CD4-positive, alpha-beta T cell treated with Interleukin-1 beta for 1 hour (primary cell): ENCODE measurements around the gene OBSCN.
A peak's percentile ranks its signal among the peaks of the same experiment; 100 is the strongest.
"Not testable (repeated sequence)": the region's sequence is repeated elsewhere in the genome, so short reads cannot be mapped to it uniquely, and the experiment has no call there.

Experiments
- DNase-seq, 2 donors: peaks; one replicate each; pipeline ENCODE4 v3.0.0-alpha.2; 2020 to 2022

OBSCN gene

DNA sequence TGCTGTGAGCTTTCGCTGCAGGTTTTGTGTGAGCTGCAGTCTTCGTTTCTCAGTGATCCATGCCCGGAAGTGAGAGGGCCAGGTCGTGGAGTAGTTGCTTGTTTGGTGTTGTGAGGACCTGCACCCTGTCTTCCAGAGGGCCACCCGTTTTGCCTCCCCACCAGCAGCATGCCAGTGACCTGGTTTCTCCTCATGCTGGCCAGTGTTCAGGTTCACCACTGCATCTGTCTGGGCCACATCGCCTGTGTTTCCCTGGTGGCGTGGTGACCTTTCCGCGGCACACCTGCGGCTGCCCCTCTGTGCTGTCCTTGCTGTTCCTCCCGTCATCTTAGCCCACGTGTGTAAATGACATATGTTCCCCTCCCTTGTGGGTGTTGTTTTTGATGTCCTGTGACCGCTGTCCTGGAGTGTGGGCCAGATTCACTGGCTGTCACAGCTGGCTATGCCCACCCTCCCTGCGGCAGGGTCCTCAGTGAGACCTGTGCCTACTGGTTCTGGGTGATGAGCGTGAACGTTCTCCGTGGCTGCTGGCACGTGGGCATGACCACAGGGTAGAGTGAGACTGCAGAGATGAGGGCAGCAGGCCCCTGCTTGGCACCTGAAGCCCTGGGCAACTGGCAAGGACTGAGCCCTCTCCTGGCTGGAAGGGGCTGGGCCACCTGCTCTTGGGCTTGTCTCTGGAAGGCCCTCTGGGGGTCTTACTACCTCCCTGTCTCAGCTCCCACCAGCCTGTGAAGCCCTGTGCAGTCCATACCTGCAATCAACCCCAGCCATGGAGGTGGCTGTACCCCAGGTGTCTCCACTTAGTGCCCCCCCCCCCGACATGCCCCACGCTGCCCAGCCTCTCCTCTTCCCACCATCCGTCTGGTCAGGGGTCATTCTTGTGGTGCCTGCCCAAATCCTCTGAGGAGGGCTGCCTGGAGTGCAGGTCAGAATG, 35.0 kb upstream of the OBSCN start:
- no peak for DNase-seq

DNA sequence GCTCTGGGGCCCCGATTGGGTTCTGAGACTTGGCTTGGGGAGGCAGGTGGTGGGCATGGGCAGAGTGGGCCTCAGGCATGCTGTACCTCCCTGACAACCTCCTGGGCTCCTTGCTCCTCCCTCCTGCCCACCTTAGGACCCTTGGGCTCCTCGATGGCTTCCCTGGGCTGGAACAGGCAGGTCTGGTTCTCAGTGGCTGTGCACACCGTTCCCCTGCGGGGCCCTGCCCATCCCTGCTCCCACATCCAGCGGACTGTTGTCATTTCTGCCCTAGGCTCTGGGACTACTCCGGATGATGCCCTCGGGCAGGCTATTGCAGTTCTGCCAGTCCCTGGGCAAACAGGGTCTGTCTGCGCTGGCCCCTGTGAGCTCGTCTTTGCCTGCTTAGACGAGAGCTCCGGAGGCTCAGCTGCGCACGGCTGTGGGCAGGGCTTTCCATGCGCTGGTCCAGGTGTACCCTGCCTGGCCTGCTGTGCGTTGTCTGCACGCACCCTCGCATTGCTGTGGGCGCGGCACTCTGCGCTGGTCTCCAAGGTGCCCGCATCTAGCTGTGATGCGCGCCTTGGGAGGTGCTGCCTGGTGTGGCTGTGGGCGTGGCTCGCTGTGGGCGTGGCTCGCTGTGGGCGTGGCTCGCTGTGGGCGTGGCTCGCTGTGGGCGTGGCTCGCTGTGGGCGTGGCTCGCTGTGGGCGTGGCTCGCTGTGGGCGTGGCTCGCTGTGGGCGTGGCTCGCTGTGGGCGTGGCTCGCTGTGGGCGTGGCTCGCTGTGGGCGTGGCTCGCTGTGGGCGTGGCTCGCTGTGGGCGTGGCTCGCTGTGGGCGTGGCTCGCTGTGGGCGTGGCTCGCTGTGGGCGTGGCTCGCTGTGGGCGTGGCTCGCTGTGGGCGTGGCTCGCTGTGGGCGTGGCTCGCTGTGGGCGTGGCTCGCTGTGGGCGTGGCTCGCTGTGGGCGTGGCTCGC, 34.0 kb upstream of the OBSCN start:
- peak in 1 of 2 donors; percentile 40 for DNase-seq

- DNase-seq: peak; percentile 38 to 52
These were observed 33.1 kb upstream of the OBSCN start for GRCh38 chr1:228174482-228175315.

DNA sequence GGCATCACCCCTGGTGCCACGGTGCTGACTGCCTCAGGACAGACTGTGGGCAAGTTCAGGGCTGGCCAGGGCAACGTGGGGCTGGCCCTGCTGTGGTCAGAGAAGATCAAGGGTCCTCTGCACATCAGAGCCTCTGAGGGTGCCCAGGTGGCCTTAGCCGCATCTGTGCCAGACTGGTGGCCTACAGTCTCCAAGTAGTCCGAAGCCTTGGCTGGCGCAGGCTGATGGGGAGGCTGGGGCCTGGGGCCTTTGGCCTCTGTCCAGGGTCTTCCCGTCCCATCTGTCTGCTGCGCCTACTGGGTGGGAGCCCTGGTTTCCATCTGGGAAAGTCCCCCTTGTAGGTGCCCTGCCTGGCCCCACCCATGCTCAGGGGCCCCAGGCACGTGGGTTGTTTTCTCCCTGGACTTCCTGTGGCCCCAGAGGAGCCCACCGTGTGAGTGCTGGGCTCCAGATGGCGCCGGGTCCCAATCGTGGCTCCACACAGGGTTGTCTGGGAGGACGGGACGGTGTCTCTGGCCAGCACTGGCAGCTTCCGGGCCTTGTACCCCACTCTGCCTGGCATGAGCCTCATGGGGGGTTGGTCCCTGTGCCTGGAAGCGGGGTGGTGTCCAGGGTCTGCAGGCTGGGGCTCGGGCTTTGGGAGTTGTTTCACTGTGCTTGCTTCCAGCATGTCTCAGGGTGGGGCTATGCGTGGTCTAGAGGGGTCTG, 32.4 kb upstream of the OBSCN start:
- no peak for DNase-seq

GRCh38 chr1:228176024-228176395, 31.8 kb upstream of the OBSCN start:
- DNase-seq: no peak

- DNase-seq: no peak
These were observed 31.2 kb upstream of the OBSCN start for GRCh38 chr1:228176461-228177182.

GRCh38 chr1:228177183-228177475, 30.7 kb upstream of the OBSCN start:
- DNase-seq: no peak

- DNase-seq: no peak
These were observed 29.8 kb upstream of the OBSCN start for GRCh38 chr1:228177721-228178710.

DNA sequence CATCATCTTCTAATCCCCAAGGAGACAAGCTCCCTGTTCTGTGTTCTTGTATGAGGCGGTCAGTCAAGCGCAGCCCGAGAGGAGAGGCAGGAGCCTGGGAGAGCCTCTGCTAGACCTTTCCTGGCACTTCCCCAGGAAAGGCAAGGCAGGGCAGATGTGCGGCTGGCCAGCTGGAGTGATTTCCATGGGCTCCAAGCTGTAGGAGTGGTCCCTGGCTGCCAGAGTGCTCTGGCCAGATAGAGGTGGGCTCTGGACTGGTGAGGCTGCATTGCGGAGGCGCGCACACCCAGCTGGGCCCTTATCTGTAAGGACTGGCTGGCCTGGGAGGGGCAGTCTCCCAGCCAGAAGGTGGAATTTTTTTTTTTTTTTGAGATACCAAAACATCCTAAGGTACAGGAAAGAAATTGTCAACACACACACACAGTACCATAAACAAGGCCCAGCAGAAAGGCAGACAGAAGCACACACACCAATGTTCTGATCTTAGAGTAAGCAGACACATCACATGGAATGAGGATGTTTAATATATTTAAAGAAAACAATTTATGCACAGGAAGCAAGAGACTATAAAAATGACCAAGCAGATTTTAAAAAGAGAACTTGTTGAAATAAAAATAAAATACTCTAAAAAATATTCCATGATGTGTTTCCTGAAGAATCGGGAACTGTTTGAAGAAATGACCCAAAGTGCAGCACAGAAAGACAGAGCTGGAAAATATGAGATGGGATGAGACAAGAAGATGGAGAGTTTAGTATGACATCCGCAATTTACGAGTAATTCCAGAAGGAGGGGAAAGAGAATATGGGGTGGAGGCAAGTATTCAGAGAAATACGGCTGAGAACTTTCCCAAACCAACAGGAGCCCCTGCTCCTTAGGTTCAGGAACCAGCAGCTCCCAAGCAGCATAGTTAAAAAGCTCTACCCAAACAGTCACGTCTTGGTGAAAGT, 28.8 kb upstream of the OBSCN start:
- DNase-seq: no peak

DNA sequence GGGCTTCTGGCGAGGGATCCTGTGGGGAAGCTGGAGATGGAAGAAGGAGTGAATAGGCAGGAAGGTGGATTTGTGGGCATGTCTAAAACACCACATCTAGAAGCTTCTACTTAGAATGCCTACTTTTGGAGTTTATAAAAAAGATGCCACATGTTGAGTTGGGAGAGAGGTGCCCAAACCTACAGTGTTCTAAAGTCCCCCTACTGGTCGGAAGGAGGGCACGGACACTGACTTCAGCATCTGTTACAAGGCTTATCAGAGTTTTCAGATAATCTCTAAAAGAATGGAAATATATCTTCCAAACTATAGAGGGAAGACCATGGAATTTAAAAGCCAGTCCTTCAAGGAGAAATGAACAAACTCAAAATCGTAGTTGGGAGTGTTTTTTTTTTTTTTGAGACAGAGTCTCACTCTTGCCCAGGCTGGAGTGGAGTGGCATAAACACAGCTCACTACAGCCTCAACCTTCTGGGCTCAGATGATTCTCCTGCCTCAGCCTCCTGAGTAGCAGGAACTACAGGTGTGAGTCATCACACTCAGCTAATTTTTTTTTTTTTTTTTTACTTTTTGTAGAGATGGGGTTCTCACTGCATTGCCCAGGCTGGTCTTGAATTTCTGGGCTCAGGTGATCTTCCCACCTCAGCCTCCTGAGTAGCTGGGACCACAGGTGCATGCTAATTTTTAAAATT, 27.4 kb upstream of the OBSCN start:
- no peak for DNase-seq

DNA sequence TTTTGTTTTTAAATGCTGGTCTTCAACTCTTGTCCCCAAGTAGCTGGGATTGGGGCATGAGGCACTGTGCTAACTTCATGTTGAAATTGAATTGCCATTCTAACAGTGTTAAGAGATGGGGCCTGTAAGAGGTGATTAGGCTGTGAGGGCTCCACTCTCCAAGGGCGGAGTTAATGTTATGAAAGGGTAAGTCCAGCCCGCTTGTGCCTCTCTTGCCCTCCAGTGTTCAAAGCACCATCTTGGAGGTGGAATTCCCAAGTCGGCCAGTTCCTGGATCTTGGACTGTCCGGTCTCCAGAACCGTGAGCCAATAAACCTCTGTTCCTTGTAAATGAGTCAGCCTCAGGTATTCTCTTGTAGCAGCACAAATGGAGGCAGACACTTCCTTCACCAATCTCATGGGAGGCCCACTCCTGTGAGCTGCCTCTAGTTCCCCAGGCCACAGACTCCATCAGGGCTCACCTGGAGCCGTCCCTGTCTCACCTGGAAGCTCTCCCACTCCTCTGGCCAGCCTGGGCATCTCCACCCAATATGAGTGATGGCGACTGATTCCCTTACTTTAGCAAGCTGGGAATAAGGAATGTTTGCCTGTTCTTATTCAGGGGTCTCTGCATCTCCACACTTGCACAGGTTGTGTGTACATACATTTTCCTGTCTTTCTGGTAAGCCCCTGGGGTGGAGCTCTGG, 26.7 kb upstream of the OBSCN start:
- DNase-seq: no peak

DNA sequence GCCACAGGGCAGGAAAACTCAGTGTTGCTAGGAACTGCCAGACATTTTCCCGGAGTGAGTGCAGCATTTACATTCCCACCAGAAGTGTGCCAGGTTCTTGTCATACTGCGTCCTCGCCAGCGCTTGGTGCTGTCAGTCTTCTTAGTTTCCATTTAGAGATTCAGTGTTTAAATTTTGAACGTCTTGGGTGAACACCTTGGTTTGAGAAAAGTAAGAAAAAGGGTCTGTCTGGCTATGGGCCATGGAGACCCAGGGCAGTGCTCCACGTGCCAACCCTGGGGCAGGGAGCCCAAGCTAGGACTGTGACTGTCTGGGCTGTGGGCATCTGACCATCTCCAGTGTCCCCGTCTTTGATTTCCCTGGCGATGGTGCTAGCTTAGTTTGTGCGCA, 26.2 kb upstream of the OBSCN start:
- no peak for DNase-seq

DNA sequence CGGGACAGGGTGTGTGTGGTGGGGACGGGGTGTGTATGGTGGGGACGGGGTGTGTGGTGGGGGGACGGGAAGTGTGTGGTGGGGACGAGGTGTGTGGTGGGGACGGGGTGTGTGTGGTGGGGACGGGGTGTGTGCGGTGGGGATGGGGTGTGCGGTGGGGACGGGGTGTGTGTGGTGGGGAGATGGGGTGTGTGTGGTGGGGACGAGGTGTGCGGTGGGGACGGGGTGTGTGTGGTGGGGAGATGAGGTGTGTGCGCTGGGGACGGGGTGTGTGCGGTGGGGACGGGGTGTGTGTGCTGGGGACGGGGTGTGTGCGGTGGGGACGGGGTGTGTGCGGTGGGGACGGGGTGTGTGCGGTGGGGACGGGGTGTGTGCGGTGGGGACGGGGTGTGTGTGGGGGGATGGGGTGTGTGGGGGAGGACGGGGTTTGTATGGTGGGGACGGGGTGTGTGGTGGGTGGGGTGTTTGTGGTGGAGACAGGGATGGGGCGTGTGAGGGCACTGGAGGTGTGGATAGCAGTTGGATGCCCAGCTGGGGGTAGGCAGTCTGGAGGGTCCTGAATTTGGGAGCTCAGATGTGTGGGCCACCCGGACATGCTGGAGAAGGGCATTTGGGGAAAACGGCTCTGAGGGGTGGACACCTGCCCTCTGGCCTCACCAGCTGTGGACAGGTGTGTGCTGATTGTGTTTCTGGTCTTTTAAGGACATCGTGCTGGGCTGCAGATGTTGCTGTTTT, 25.4 kb upstream of the OBSCN start:
- DNase-seq: peak in 1 of 2 donors; percentile 23

DNA sequence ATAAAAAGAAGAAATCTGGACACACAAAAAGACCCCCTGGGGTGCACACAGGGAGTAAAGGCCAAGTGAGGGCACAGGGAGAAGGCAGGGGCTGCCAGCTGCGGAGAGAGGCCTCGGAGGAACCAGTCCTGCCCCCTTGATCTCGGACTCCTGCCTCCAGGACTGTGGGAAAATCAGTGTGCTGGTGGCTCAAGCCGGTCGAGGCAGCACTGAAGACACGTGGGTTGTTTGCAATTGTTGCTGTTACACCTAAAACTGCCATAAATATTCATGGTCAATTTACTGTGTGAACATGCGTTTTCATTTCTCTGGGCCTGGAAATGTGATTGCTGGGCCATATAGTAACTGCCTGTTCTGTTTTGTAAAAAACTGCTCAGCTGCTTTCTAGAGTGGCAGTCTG, 23.7 kb upstream of the OBSCN start:
- no peak for DNase-seq

DNA sequence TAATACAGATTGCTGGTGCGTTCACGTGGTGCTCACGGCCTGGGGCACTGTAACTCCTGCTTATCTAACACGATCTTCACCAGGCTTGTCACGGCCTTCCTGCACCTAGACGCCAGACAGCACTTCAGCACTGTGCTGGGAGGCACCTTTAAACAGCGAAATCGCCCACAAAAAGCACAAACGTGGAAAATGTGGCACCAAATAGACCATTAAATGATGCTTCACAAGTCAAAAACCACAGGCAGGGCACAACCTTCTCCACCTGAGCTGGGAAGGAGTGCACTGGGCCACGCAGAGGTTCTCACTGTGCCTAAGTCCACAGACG, 22.2 kb upstream of the OBSCN start:
- peak; percentile 58 to 69 for DNase-seq

DNA sequence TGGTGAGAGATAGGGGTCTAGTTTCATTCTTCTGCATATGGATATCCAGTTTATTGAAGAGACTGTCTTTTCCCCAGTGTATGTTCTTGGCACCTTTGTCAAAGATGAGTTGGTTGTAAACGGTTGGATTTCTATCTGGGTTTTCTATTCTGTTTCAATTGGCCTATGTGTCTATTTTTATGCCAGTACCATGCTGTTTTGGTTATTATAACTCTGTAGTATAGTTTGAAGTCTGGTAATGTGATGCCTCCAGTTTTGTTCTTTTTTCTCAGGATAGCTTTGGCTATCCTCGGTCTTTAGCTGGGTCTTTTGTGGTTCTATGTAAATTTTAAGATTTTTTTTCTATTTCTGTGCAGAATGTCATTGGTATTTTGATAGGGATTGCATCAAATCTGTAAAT, 19.6 kb upstream of the OBSCN start:
- DNase-seq: not testable (repeated sequence)

DNA sequence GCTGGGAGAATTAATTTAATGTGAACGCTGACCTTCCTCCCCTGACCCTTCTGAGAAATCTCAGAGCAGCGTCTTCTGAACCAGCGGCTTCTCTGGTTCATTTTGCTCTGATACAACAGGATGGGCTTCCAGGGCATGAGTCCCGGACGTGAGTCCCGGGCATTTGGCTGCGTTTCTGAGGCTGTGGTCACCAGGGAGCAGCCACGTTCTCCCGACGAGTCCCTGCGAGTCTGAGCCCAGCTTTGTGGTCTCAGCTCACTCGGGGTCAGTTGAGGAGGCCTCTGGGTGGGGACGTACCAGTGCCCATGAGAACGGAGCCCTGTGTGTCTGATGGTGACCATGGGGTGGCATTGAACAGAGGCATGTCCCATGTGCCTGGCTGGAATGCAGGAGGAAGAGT, 17.7 kb upstream of the OBSCN start:
- no peak for DNase-seq
